ENCODE measurements around the gene CCDC182.

CCDC182 gene

DNA sequence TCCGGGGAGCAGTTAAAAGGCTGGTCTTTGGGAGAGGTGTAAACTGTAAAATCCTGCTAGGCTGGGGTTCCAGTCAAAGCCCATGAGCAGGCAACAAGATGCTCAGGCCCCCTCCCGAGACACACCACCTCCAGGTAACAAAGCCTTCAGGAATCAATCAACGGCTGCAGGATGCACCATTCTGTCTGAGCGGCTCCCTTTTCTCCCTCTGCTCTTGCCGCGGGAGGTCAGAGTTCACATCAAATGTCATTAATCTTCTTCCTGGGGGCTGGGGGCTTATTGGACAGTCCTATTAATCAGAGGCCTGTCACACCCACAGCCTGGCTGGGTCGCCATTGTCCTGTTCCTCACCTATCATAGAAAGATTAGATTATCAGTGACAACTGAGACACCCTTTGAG, 11.9 kb upstream of the CCDC182 start:
- DNase-seq (ENCODE audit: low spot score): no peak

DNA sequence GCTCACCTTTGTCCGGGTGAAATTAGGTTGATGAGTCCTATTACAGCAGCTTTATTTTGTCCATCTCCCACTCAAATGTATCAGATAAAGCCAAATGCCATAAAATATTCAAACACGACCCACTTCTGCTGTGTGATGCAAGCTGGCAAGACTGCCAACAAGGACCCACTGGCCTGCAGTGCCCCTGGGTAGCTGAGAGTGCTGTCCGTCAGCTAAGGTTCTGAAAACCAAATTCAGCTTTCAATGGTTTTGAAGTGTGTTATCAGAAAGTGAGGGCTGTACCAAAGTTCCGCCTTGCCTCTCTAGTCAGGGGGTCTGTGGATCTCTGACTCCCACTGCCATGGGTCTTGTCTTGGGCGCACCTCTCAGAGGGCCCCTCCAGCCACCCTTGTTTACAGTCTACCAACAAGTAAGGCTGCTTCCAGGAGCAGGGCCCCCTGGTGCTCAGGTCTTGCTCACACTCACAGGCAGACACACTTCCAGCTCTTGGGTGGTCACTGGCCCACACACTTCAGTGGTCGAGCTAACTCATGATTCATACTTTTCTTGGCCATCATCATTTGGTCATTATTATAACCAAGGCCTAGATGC, 10.5 kb upstream of the CCDC182 start:
- peak; percentile 16 for DNase-seq (ENCODE audit: low spot score)

DNA sequence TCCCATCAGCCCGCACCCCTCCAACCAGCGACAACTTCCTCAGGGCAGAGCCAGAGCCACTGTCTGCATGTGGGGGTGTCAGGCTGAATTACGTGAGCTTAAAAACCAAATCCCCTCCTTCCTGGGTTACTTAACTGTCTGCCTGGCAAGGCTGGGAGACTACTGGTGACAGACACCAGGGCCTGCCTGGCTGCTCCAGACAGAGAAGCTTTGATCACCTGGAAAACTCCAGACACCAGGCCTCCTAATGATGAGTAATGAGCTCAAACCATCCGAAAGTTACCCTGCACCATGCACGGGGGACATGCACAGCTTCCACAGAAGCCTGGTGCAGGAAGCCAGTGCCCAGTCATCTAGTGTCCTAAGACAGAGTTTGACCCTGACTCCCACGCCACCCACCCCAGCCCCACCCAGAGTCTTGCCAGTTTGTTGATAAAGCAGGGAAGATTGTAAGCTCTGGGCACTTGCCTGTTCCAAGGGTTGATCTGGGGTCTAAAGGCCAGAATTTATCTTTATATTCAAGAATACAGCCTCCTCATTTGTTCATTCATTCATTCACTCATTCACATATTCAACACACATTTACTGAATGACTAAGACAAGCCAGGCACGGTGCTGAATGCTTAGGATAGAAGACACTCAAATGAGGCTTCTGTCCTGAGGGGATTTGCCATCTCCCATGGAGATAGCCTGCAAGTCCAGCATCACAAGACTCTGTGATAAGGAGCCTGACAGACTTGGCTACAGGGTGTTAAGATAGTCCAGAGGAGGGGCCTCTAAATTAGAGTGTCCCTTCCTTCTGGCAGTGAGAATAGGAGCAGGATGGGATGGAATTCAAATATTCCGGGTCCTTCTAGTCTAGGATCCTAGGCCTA, 7.2 kb upstream of the CCDC182 start:
- no peak for DNase-seq (ENCODE audit: low spot score)

DNA sequence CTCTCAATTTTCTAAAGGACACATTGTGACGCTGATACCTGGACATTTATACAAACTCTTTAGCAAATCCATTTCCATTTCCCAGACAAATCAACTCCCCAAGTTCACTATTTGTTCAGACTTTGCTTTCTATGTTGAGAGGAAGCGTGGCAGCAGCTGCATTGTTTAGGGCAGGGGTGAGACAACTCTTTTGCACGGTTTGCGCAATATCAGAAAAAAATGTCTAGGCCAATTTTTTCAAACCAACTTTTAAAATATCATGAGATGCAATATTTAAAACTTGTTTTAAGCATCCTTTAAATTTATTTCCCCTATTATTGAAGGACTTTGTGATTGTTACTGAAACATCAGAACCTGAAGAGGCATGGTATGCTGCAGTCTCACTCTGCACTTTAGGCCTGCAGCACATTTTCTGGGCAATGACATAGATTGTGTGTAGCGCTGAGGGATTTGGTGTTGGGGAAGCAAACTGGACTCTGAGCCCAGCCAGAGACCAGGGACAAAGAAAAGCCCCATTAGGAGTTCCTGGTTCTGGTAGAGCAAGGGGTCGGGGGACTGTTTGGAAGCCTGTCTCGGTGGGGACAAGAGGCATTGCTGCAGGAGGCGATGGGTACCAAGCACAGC, 6.4 kb upstream of the CCDC182 start:
- DNase-seq (ENCODE audit: low spot score): no peak

DNA sequence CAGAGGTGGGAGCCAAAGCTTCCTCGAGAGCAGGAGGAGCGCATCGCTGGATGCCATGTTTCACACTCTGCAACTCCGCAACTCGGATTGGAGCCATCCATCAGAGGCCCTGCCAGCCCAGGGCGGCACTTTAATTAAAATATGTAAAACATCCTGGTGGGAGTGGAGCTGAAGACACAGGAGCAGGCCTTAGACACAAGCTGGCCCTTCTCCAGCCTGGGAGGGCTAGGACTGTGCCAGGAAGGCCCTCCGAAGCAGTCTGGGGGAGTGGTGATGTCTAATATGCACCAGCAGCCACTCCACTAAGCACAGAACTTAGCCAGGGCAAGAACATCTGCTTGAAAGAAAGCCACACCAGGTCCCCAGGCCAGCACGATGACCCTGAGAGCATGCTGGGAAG, 5.8 kb upstream of the CCDC182 start:
- DNase-seq (ENCODE audit: low spot score): no peak

DNA sequence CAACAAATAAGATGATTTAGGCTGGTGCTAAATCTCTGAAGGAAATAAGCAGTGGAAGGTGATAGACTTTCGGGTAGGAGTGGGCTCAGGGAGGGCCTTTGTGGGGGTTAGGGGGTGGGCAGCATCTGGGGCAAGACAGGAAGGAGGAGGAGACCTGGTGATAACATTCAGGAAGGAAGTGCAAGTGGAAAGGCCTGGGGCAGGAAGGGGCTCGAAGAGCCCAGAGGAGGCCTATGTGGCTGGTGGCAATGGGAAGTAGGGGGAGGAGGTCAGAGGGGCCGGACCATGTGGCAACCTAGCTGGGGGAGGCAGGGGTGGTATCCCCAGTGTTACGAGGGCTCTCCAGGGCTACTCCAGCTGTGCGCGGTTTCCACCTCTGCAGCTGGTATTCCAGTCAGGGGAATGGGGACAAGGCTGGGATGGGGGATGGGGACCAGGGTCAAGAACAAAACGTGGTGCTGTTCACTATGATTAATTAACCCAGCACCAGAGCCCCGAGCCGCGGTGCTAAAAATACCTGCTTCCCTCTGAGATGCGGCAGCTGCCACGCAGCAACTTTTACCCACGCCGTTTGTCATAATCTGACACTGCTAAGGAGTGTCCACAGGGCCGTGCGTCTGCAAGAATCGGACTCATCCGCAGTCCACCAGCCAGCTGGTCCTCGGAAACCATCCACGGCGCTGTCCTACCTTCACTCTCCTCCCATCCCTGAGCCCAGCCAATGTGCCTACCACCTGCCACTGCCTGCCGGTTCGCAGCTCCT, 5.2 kb upstream of the CCDC182 start:
- no peak for DNase-seq (ENCODE audit: low spot score)

DNA sequence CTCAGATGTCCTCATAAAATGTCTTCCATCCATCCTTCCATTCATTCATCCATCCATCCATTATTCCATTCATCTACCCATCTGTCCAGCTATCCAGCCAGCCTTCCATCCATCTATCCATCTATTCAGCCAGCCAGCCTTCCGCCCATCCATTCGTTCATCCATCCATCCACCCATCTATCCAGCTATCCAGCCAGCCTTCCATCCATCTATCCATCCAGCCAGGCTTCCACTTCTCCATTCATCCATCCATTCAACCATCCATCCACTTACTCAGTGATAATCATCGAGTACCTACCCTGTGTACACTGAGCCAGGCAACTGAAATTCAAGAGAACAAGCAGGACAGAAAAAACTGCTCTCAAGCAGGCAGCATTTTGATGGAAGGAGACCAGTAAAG, 4.6 kb upstream of the CCDC182 start:
- no peak for DNase-seq (ENCODE audit: low spot score)

DNA sequence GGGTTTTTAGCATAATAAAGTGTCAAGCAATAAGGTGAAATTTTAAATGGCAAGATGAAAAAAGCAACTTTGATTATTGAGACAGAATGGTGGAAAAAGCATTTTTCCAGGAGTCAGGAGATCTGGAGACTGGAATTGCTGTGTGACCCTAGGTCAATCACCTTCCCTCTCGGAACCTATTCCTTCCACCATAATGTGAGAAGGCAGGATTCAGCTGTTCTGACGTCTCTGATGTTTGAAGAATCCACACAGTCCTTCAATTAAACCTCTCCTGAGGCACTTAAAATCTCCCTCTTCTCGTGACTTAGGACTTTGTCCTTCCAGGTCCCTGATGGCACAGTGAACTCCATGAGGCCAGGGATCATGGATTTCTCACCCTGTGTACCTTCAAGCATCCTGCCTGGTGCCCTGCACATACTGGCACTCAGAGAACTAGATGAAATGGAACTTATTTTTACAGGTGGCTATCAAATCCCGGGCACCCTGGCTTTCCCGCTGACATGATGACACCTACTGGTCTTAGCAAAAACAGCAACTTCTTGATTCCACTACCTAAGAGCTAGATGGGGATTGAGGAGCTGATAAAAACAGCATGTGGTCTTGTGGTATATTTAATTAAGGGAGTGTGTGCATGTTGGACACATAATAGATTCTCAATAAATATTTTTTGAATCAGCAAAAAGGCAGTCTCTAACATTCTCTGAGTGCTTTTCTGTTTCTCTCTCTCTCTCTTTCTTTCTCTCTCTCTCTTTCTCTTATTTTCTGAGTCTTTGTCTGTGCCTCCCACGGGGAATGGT, 2.3 kb upstream of the CCDC182 start:
- peak; percentile 61 for DNase-seq (ENCODE audit: low spot score)

DNA sequence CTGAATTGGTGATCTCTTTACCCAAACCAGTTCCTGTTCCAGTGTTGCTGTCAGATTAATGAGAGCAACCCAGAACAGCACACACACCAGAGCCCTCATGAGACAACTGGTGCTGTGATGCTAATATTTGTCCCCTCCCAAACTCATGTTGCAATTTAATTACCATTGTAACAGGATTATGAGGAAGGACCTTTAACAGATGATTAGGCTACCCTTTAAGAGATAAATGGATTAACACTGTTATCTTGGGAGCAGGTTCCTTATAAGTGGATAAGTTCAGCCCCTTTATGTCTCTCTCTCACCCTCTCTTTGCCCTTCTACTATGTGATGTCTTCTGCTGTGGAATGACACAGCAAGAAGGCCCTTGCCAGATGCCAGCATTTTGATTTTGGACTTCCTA, 1.1 kb upstream of the CCDC182 start:
- DNase-seq (ENCODE audit: low spot score): no peak

DNA sequence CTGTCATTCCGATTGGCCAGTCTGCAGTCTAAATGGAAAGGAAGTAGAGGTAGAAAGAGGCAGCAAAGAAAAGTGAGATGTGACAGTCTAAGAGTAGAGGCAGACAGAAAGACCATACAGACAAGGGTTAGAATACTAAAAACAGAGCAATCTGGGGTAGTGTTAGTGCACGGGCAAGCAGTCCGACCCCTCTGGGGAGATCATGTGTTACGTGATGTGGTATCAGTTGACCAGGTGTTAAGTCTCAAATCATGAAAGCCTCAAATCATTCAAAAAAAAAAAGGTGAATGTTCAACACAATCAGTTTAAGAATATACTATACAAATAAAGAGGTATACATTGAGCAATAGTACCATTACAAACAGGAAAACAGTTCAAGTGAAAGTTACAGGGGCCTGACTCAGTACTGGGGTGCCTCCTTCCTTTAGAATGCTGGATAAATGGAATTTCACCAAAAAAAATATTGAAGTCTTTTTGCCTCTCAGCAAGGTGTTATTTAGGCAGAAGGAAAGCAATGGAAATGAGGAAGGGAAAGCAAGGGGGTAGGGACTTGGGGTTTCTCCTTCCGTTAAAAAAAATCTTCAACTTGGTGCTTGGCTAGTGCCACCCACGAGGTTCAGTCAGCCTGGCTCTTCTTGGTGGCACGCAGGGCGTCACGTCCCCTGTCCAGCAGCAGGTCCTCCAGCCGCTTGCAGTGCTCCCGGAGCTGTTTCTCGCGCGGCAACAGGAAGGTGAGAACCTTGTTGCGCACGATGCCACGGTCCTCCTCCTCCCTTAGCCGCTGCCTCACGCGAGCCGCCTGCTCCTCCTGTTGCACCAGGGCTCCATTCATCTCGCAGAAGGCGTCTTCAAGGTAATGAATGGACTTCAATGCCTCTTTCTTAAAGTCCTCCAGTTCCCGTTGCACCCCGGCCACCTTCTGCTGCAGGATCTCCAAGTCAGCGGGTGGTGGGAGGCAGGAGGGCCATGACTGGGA, 616 bp downstream of the CCDC182 start:
- no peak for DNase-seq (ENCODE audit: low spot score)

DNA sequence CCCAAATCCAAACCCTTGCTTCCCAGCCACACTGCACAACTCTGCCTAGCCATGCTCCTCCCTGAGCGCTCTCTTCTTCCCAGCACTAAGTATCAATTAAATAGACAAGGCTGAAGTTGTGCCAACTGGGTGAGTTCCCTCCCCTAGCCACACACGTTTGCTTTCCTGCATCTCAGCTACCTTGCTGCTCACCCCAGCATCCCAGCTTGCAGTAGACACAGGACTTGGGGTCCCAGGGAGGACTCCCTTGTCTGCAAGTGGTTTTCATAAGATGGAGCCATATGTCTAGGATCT, 4.9 kb downstream of the CCDC182 start:
- no peak for DNase-seq (ENCODE audit: low spot score)

DNA sequence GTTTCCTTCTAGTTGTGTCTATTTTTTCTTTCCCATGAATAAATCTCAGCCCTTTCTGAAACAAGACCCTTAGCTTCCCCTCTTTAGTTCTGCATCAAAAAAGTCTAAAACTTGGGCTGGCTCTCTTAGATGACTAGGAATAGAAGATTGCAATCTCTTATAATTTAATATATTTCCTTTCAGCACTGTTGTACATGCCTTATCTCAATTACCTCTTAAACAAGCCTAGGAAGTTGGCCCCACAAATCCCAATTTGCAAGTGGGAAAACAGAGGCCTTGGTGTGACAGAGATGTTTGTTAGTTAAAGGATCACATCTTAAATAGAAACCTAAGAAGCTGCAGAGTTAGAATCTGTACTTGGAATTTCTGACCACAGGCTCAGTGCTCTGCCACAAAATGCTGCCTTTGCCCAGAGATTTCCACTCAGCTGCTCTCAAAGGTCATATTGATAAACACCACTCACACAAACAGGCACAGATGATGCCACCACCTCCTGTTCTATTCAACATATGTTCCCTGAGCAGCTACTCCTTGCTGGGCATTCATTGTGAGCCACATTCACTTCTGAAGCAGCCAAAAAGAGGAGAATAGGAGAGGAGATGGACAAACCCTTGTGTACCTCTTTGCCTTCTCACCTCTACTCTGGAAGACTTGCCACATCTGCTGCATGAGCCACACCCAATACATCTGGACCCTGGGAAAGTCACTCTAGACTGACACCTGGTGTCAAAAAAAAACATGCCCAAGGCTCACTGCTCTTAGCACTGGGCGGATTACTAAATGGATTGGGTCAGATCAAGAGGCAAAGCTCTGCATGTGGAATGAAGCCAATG, 5.5 kb downstream of the CCDC182 start:
- no peak for DNase-seq (ENCODE audit: low spot score)

DNA sequence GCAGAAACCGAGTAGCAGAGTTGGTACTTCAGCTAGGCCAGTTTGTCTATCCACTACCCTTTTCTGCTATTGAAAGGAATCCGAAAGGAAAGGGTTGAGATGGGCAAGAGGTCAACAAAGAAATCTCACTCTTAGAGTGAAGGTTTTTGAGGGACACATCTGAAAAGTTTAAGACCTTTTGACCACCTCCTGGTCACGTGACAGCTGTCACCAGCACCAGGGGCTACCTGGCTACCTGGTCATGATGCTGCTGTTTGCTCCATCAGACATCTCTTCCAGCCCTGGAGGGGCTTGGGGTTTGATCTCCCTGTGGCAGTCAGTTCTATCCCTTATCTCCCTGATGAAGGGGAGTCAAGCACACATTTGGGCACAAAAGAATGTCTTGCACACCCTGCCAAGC, 7.6 kb downstream of the CCDC182 start:
- DNase-seq (ENCODE audit: low spot score): no peak

DNA sequence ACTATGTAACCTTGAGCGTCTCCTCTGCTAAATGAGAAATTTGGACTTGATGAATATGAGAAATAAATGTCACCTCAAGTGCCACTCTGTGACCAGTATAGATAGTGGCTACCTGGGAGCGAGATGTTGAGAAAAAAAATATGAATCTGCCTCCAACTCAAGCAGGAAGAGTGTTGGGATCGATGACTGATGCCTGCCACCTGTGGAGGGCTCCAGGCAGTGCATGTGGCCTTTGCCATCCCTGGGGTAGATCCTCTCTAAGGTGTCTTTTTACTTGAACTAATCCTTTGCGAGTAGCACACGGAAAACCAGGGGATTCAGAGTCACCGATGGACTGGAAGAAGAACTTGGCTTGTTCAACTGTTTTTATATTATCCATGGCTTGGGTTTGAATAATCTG, 9.4 kb downstream of the CCDC182 start:
- DNase-seq (ENCODE audit: low spot score): no peak

DNA sequence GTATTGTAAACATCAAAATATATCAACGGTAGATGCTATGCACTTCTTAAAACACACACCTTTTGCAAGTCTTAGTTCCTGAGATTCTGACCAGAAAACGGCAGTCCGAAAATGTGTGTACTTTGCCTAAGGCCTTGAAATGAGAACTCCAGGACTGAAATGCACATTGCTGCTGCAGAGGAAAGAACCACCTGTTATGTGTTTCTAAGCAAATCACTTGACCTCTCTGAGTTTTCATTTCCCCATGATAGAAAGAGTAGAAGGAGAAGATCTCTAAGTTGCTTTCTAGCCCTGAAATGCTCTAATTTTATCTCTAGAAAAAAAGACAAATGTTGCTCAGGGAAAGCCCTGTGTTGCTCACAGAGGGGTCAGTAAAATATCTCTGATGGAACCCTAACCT, 9.9 kb downstream of the CCDC182 start:
- DNase-seq (ENCODE audit: low spot score): no peak

DNA sequence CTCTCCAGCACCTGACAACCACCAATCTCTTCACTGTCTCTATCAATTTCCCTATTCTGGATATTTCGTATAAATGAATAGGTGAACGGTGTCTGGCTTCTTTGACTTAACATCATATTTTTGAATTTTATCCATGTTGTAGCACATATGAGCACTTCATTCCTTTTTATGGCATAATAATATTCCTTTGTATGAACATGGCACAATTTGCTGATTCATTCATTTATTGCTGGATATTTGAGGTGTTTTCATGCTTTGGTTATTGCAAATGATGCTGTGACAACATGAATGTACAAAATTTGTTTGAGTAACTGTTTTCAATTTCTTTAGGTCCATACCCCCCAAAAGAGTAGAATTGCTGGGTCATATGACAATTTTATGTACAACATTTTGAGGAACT, 12.0 kb downstream of the CCDC182 start:
- no peak for DNase-seq (ENCODE audit: low spot score)

DNA sequence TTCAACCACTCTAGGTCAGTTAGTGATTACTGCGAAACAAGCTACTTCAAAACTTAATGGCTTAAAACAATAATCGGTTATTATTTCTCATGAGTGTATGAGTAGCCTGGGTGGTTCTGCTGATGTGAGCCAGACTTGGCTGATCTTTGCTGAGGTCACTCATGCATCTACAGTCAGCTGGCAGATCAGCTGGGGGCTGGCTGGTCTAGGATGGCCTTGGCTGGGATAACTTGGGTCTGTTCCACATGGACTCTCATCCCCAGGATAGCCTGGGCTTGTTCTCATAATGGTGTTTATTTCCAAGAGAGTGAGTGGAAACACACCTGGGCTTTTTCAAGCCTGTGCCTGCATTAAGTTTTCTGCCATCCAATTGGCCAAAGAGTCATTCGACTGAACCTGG, 13.0 kb downstream of the CCDC182 start:
- no peak for DNase-seq (ENCODE audit: low spot score)

DNA sequence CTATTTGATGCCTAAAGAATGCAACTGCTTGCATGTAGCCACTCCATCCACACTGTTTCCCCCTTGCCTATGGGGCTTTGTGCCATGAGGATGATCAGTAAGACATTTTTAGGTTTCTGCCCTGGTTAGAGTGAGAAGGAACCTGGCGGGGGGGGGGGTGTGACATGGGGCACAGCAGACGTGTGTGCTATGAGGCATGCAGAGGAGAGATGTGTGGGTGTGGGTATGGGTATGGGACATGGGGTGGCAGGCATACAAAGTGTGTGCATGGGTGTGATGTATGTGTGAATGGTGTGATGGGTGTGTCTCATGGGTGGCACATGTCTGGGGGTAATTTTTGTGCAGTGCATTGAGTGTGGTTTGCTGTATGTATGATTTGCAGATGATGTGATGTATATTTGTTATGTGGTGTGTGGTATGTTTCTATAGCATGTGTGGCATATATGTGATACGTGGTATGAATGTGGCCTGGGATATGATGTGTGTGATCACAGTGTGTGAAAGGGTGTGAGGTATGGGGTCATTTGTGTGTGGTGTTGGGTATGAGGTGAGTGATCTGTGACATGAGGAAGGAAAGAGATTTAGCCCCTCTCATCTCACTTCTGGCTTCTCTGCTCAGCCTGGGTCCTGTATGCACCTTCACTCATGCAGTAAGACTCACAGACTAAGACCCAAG, 14.9 kb downstream of the CCDC182 start:
- DNase-seq (ENCODE audit: low spot score): no peak

DNA sequence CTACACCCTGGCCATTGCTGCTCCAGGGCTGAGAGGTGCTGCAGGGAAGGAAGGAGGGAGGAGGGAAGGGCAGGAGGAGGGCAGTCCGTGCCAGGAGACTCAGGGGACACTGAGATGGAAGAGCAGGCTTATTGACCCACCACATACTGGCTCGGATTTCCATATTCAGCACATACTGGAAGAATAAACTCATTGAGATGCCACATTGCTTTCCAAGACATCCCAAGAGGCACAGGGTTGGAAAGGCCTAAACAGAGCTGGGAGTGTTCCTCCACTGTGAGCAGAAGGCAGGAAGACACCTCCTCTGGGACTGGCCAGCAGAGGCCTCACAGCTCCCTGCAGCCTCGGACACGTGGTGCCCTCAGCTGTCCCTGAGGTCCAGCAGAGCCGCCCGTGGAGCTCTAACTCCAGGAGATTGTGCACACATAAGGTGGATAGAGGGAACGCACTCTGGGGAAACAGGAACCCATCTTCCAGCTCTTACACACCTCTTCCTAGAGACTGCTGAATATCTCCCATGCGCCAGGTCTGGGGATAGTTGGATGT, 17.4 kb downstream of the CCDC182 start:
- no peak for DNase-seq (ENCODE audit: low spot score)

Data from AG08396 (cell line).